Stimulated activated CD8-positive, alpha-beta memory T cell treated with anti-CD3 and anti-CD28 coated beads, Interleukin-7, amount 100 ng/mL, for 1 hour (primary cell): ENCODE data around the gene ZNF391.
"Not testable (repeated sequence)": the region's sequence is repeated elsewhere in the genome, so short reads cannot be mapped to it uniquely, and the experiment has no call there.

ENCODE experiments used
- DNase-seq, 2 donors: peaks; one replicate each; pipeline ENCODE4 v3.0.0-alpha.2; 2020; ENCODE audit warnings: low read depth in 2 of 2

The ZNF391 gene

DNA sequence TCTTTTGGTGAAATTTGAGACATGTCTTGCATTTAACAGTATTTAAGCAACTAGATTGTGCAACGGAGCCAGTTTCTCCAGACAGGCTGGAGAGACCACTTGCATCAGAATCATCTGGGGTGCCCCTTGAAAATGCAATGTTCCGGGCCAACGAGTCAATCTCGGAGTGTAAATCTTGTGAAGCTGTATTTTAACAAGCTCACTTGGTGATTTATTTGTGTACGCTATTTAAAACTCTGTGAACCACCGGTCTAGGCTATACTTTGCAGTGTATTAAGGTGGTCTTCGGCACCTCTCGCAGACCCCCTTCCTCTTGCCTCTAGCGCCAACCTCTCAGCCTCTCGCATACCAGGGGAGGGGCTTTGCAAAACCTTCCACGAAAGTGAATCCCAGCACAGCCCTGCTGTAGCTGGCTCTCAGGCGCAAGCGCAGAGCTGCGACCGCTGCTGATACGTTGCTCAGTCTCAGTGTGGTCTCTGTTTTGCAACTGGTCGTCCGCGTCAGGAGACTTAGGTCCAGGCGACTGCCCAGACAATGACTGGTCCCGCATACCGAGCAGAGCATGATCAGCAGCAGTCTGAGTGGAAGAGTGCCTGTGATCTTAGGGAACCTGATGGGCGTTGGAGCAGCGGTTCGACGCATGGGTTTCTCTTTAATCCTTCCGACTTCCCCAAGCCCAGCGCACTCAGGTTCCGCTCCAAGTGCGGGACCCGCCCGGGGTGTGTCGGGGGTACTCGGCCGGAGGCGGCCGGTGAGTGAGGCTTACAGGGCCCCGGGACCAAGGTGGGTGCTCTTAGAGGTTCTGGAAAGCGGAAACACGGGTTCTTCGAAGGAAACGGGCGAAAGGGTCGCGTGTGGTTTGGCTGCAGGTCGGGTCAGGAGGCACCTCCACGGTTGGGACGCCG lies at the start of gene ZNF391:
ZNF391 (plus strand) TSS at position 467 of the 905 bp plus-strand sequence. CDS start 11,612 bp downstream, outside the sequence.
- peak; percentile 26 to 49 for DNase-seq

DNA sequence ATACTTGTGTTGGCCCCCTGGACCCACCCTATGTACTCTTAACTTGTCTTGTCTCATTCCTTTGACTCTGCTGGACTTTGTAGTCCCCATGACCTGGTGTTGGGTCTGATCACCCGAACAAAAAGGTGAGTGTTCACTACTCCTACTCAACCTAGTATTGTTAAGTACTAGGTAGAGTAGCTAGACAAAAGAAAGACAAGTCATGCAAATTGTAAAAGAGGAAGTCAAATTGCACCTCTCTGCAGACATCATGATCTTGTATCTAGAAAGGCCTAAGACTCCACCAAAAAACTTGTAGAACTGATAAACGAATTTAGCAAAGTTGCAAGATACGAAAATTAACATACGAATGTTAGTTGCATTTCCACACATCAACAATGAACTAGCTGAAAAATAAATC lies 35.7 kb upstream of the ZNF391 start:
- no peak for DNase-seq

DNA sequence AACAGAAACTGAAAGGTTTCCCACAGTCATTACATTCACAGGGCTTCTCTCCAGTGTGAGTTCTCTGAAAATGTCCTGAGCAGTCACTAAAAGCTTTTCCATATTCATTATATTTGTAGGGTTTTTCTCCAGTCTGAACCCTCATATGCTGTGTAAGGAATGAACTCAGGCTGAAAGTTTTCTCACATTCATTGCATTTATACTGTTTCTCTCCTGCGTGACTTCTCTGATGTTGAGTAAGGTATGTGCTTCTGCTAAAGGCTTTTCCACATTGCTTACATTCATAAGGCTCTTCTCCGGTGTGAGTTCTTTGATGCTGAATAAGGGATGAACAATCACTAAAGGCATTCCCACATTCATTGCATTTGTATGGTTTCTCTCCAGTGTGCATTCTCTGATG lies 29.8 kb upstream of the ZNF391 start:
- DNase-seq, result no peak

DNA sequence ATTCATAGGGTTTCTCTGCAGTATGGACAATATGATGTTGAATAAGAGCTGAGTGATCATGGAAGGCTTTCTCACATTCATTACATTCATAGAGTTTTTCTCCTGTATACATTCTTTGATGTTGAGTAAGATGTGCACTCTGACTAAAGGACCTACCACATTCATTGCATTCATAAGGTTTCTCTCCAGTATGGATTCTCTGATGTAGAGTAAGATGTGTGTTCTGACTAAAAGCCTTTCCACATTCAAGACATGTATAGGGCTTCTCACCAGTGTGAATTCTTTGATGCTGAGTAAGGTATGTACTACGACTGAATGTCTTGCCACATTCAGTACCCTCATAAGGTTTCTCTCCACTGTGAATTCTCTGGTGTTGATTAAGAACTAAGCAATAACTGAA lies 29.3 kb upstream of the ZNF391 start:
- no peak for DNase-seq

DNA sequence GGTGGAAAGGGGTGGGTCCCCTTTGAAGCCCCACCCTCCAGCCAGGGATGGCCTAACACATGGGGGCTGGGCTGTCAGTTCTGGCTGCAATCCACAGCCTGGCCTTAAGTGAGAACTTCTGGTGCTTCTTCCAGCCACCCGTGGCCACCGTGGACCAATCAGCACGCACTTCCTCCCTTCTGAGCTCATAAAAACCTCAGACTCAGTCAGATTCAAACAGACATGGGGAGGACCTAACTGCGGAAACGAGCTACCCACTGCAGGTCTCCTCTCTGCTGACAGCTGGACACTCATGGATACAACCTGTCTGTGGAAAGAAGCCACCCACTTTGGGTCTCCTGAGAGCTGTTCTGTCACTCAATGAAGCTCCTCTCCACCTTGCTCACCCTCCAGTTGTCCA lies 20.4 kb upstream of the ZNF391 start:
- no peak for DNase-seq

DNA sequence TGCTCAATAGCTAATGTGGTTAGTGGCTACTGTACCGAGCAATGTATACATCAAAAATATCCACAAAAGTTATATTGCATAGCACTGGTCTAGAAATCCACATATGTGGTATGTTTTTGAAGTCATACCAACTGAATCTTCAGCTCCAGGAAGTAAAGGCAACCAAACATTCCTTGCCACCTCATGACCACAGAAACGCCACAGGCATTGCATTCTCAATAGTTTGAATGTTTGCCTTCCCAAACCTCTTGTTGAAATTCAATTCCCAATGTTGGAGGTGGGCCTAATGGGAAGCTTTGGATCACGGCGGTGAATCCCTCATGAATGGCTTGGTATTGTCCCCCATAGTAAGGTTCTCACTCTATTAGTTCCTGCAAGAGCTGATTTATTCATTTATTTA lies 18.2 kb upstream of the ZNF391 start:
- DNase-seq, result no peak

DNA sequence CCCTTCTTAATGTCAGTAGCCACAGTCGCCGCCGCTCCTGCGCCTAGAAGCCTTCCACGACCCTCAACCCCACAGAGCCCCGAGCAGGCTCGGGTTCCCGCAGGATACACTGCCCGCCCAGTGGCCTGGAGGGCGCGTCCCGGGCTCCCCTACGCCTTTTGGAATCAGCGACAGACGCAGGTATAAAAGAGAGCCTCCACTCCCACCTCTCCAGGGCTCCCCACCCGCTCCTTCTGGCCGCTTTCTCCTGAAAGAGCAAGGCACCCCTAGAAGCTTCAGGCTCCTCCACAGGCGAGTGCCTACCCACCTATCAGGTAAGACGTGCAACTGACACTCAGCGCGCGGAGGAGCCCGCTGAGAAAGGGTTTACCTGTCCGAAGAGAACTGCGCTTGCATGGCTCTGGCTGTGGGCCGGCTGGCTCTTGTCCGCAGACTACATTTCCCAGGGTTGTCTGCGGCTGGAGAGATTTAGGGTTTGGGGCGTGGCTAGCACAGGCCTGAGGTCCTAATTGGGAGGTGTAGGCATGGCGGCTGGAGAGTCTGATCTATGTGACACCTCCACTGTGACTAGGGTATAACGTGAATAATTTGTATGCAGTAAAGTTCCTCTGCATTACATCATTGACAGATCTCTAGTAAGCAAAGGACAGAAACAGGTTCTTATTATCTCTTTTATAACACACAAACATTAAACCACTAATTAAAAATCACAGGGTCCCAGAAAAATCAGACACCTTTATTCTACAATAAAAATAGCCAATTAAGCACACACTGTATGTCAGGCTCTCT lies 13.5 kb upstream of the ZNF391 start:
- peak; percentile 16 to 29 for DNase-seq

DNA sequence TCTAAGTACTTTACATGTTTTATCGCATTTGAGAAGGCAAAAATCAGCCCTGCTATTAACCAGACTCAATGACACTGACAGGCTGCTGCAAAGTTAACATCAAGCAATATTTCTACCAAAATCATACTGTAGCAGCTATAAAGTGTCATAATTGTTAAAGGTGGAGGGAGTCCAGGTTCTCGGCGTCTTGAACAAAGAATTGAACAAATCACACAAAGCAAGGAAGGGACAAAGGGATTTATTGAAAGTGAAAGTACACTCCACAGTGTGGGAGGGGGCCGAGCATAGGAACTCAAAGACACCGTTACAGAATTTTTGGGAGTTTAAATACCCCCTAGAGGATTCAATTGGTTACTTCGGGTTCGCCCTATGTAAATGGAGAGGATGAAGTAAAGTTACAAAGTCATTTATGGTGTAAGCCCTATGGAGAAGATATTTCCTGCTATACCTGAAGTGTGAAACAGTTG lies 12.9 kb upstream of the ZNF391 start:
- no peak for DNase-seq

DNA sequence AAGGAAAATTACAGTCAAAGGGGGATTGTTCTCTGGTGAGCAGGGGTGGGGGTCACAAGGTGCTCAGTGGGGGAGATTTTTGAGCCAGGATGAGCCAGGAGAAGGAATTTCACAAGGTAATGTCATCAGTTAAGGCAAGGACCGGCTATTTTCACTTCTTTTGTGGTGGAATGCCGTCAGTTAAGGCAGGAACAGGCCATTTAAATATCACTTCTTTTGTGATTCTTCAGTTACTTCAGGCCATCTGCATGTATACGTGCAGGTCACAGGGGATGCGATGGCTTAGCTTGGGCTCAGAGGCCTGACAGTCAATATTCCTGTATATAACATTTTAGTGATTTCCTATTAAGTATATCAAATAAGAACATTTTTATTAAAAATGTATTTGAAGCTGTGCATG lies 10.2 kb upstream of the ZNF391 start:
- not testable (repeated sequence) for DNase-seq

DNA sequence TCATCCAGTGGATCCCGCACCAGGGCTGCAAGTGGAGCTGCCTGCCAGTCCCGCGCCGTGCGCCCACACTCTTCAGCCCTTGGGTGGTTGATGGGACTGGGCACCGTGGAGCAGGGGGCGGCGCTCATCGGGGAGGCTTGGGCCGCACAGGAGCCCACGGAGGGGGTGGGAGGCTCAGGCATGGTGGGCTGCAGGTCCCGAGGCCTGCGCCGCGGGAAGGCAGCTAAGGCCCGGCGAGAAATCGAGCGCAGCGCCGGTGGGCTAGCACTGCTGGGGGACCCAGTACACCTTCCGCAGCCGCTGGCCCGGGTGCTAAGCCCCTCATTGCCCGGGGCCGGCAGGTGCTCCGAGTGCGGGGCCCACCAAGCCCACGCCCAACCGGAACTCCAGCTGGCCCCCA lies 7.6 kb upstream of the ZNF391 start:
- not testable (repeated sequence) for DNase-seq

DNA sequence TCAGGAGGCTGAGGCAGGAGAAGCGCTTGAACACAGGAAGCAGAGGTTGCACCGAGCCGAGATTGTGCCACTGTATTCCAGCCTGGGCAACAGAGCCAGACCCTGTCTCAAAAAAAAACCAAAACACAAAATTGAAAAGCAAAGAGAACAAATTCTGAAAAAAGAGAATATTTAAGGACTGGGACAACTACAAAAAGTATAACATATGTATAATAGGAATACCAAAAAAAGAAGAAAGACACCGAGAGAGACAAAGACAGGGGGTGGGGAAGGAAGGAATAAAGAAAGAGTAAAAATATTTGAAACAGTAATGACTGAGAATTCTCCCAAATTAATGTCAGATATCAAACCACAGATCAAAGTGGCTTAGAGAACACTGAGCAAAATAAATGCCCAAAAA lies 5.5 kb upstream of the ZNF391 start:
- no peak for DNase-seq

DNA sequence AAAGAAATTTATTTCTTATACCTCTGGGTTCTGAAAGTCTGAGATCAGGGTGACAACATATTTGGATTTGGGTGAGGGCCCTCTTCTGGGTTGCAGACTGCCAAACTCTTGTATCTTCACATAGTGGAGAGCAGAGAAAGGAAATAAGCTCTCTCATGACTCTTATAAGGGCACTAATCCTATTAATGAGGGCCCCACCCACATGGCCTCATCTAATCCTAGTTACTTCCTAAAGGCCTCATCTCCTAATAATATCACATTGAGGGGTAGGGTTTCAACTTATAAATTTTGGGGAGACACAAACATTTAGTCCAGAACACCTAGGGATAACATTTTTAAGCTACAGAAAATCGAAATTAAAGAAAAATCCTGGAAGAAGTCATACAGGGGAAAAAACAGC lies 5.1 kb upstream of the ZNF391 start:
- no peak for DNase-seq

DNA sequence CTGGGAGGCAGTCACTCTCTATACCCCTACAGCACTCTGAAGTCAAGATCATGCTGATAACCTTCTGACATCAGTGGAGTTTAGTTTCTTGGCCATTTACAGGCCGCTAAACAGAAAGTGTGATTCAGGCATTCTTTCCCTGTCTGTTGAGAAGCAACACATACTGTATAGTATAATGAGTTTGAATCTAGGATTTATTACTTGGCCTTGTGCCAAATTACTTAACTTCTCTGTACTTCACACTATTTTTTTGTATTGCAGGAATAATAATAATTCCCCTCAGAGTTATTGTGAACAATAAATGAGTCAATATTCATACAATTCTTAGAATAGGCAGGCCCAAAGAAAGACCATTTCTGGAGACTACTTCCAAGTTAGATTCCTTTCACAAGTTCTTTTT lies 4.1 kb downstream of the ZNF391 start:
- DNase-seq, result no peak

DNA sequence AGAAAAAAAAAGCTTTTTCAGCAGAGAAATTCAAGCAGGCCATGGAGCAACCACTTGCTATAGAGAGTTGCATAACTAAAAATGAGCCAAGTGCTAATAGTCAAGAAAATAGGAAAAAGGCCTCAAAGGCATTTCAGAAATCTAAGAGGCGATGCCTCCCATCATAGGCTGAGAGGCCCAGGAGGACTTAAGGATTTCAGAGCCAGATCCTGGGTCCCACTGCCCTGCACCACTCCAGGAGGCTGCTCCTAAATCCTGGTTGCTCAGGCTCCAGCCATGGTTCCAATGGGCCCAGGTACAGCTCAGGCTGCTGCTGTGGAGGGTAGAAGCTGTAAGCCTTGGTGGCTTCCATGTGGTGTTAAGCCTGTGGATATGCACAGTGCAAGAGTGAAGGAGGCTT lies 5.5 kb downstream of the ZNF391 start:
- DNase-seq, result no peak

DNA sequence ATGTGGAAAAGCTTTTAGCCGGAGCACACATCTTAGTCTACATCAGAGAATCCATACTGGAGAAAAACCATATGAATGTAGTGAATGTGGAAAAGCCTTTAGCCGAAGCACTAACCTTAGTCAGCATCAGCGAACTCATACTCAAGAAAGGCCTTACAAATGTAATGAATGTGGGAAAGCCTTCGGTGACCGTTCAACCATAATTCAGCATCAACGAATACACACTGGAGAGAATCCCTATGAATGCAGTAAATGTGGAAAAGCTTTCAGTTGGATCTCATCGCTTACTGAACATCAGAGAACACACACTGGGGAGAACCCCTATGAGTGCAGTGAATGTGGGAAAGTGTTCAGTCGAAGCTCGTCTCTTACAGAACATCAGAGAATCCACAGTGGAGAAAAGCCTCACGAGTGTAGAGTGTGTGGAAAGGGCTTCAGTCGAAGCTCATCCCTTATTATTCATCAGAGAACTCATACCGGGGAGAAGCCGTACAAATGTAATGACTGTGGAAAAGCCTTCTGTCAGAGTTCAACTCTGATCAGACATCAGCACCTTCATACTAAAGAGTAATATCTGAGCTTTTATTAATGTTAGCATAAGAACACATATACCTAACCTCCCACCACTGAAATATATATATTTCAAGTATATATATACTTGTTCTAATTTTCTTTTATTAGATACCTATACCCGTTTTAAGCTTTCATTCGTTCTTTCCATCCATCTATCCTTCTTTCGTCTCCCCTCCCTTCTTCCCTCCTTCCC lies 12.5 kb downstream of the ZNF391 start:
- no peak for DNase-seq

DNA sequence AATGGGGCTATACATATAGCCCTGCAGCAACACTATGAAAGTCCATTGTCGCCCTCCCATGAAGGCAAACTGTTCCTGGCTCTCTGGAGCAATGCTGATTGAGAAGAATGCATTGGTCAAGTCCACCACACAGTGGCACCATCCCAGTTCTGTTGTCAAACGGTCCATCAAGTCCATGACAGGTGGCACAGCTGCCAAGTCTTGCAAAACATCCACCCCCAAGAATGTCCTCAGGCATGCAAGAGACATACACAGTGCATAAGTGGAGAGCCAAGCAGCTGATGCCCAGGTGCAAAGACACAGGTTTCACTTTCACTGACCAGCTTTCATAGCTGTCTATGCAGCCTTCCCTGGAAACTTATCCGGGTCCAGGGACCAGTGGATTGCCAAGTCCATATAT lies 17.5 kb downstream of the ZNF391 start:
- DNase-seq, result no peak

DNA sequence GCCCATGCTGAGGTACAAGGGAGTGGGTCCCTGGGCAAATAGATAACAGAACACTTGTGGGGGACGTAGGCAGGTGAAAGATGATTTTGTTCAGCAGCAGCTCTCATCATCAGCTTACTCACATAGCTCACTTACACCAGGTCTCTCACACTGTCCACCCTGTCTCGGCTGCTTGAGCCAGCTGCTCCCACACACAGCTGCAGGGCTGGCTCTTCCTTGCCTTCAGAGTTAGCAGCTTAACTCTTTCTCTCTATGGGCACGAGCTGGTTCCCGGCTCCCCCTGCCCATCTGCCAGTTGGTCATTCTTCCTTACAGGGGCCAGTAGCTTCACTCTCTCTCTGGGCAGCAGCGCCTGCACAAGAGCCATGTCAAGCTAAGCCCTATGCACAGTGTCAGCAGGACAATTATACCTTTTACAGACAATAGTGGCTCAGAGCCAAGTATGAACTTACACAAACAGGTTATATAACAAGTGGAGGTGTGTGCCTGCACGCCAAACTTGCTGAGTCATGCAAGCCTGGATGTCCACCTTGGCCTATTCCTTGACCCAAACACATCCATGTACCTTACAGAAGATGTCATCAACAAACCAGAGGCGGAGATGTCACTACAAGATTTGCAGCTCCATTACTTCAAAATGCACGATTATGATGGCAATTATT lies 18.7 kb downstream of the ZNF391 start:
- no peak for DNase-seq

DNA sequence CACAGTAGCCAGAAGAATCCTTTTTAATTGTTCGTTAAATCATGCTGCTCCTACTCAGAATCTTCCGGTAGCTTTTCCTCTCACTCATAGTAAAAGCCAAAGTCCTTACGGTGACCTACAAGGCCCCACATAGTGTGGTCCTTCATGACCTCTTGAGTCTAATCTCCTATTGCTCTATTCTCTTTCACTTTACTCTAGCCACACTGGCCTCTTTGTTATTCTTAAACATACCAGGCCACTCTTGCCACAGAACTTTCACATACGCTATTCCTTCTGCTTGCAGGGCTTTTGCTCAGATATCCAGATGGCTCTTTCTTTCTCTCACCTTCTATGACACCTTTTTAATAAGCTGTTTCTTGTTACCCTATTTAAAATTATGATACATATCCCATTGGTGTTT lies 25.7 kb downstream of the ZNF391 start:
- no peak for DNase-seq

DNA sequence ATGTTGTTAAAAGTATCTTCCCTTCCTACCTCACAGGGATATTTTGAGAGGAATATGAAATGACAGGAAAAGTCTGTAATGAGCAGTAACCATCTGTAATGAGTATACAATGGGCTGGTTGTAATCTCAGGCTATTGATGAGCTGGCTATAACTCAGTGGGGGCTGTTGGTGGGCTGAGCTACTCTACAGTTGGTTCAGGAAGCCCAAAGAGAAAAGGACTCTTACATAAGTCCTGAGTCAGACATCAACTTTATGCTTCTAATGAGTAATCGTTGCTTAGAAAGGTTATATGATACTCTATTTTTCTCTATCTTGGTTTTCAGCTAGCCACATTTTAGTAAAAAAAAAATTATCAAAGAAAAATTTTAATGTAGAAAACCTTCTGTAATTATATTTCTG lies 26.4 kb downstream of the ZNF391 start:
- DNase-seq, result no peak

DNA sequence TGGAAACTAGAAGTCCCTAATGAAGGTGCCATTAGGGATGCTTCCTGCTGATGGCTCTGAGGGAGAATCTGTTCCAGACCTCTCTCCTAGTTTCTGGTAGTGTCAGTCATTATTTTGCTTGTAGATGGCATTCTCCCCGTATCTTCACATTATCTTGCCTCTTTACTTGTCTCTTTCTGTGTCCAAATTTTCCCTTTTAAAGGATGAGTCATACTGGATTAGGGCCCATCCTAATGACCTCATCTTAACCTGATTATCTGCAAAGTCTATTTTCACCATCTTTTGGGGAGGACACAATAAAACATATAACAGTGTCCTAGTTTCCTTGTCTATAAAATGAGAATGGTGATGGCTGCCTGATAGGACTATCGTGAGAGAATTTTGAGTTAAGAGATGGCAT lies 27.3 kb downstream of the ZNF391 start:
- DNase-seq, result no peak

DNA sequence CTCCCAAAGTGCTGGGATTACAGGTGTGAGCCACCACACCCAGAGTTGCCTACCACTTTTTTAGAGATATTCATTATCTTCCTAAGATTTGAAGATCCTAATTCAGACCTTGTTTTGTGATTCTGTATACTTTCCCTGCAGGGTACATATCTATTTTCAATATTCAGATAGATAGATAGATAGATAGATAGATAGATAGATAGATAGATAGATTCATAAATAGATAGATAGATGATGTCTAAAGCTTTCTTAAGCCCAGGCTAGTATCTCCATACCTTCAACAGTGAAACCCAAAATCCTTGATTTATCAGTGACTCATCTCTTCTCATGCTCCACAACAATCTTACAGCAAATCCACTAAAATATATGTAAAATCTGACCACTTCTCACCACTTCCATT lies 30.8 kb downstream of the ZNF391 start:
- no peak for DNase-seq
